Fibroblast of lung (primary cell): ENCODE results near the gene OLA1. TPM values are rescaled to one million over a fixed set of nuclear protein-coding genes. Genes with fewer than 3 reads are reported as not detected.
A peak's percentile ranks its signal among the peaks of the same experiment; 100 is the strongest.

Experiments
- DNase-seq, 2 donors: peaks; one replicate each; pipeline versions ENCODE4 v3.0.0 to v3.0.0-alpha.2; 2010; ENCODE audit warnings: low read depth in 2 of 2
- H2AFZ ChIP-seq: 2 replicates; pipeline ENCODE4 v1.5.1; 2012; ENCODE audit warnings: low read length, control low read depth, inconsistent platforms
- H3K27ac ChIP-seq: 2 replicates; pipeline ENCODE4 v1.5.1; 2011; ENCODE audit warnings: low read length, control low read depth; ENCODE audit not compliant: insufficient read depth
- H3K27me3 ChIP-seq: 2 replicates; pipeline ENCODE4 v1.5.1; 2011; ENCODE audit warnings: mild to moderate bottlenecking, low read length; ENCODE audit not compliant: control insufficient read depth, insufficient read depth
- H3K36me3 ChIP-seq: 2 replicates; pipeline ENCODE4 v1.5.1; 2011; ENCODE audit warnings: low read length; ENCODE audit not compliant: control insufficient read depth, insufficient read depth
- H3K4me1 ChIP-seq: 2 replicates; pipeline ENCODE4 v1.5.1; 2011; ENCODE audit warnings: low read length; ENCODE audit not compliant: control insufficient read depth, insufficient read depth; ENCODE audit errors: extremely low read depth
- H3K4me2 ChIP-seq: 2 replicates; pipeline ENCODE4 v1.5.1; 2011; ENCODE audit warnings: low read length, control low read depth; ENCODE audit not compliant: insufficient read depth; ENCODE audit errors: extremely low read depth
- H3K4me3 ChIP-seq, 4 experiments: fragments of 200-600 bp in 1 of 4; sonication (generic) in 1 of 4; replicated peaks in 1 of 4; 2 replicates each; pipeline ENCODE4 v1.5.1; 2011 to 2016; ENCODE audit warnings: low read length in 4 of 4, low read depth in 3 of 4, mild to moderate bottlenecking in 3 of 4, control low read depth in 2 of 4, inconsistent platforms in 1 of 4, mixed read lengths in 1 of 4; ENCODE audit not compliant: insufficient read depth in 1 of 4; ENCODE audit errors: control extremely low read depth in 1 of 4
- H3K79me2 ChIP-seq: 2 replicates; pipeline ENCODE4 v1.5.1; 2012; ENCODE audit warnings: mild to moderate bottlenecking, low read length, inconsistent platforms; ENCODE audit not compliant: control insufficient read depth, insufficient read depth
- H3K9ac ChIP-seq: 2 replicates; pipeline ENCODE4 v1.5.1; 2011; ENCODE audit warnings: mild to moderate bottlenecking, low read length, control low read depth; ENCODE audit not compliant: insufficient read depth
- H3K9me3 ChIP-seq: 2 replicates; pipeline ENCODE4 v1.5.1; 2012; ENCODE audit warnings: low read depth, low read length; ENCODE audit not compliant: control insufficient read depth, insufficient read depth
- H4K20me1 ChIP-seq: 2 replicates; pipeline ENCODE4 v1.5.1; 2011; ENCODE audit warnings: low read length; ENCODE audit not compliant: control insufficient read depth, insufficient read depth; ENCODE audit errors: extremely low read depth
- EZH2 ChIP-seq: IDR thresholded peaks from 2 replicates; pipeline ENCODE4 v1.5.1; 2012; ENCODE audit warnings: low read length, control low read depth, mild to moderate bottlenecking; ENCODE audit errors: missing control alignments
- polyA minus RNA-seq: library from RNA; depleted of rRNA, polyadenylated mRNA; stranded (reverse); fragments of >200 nt; gene quantifications from 2 replicates; pipeline ENCODE4 v1.2.3, GENCODE V29; 2011; ENCODE audit warnings: low replicate concordance
- polyA plus RNA-seq, 2 donors: library from polyadenylated mRNA; depleted of rRNA in 1 of 2; stranded (reverse) in 1 of 2; unstranded in 1 of 2; fragments of >200 nt; gene quantifications; 2 replicates each; pipeline ENCODE4 v1.2.1, GENCODE V29; 2011 to 2012; ENCODE audit warnings: missing spikeins in 1 of 2
- total RNA-seq: library from RNA; depleted of rRNA; stranded (reverse); fragments of >200 nt; gene quantifications from 2 replicates; pipeline ENCODE4 v1.2.1, GENCODE V29; 2014
- TF ChIP-seq, protein P1 (sequence below), 2 donors: IDR thresholded peaks in 1 of 2; conservative IDR thresholded peaks in 1 of 2; 1 replicate in 1 of 2; 2 replicates in 1 of 2; pipeline ENCODE4 v1.5.1; 2011 to 2012; ENCODE audit warnings: low read length in 2 of 2, control low read depth in 1 of 2, inconsistent platforms in 1 of 2, low read depth in 1 of 2, mild to moderate bottlenecking in 1 of 2

OLA1 gene
- total RNA-seq = 70.4 and 74.3 TPM in 2 replicates
- 91.4 and 122 TPM in 2 replicates for polyA plus RNA-seq
- polyA plus RNA-seq (2012) = 68.7 and 96.7 TPM in 2 replicates
- polyA minus RNA-seq = 4.7 and 8.7 TPM in 2 replicates

DNA sequence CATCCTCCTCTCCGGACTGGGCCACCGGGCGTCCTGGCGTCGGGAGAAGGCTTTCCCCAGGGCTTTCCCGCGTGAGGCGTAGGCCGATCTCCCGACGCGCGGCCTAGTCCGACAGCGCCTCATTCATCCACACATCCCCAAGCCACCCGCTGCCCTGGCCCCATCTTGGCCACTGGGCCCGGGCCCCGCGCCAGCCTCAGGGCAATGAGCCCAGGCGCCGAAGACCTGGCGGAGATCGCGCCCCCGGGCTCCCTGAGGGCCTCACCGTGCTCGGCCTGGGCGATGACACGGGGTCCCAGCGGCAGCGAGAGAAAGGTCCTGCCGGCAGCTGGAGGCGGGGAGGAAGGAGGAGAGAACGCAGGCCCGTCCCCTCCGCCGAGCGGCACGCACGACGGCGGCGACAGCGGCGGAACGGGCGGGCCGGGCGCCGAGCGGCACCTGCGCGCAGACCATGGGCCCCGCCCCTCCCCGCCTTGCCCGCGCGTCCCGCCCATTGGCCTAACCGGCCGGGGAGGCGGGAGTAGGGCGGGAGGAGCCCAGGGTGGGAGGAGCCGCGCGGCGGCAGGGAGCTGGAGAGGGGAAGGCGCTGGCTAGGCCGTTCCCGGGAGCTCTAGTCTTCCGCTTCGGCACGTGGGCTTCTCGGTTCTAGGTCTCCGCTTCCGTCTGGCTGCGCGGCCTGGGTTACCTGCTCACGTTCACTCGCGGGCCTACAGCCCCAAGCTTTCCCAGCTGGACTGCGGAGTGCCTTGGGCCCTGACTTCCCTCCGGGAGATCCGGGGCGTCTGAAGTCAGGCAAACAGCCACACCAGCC, at the start of gene OLA1:
OLA1 (minus strand) TSS at position 346 of the 811 bp plus-strand sequence. CDS start 1,717 bp downstream, outside the sequence.
- no peaks in the 10 kb centered on the region for H3K27me3 ChIP-seq
- DNase-seq = peak; percentile 91 to 92
- TF ChIP-seq EZH2 = no peak
- TF ChIP-seq, protein P1, sequence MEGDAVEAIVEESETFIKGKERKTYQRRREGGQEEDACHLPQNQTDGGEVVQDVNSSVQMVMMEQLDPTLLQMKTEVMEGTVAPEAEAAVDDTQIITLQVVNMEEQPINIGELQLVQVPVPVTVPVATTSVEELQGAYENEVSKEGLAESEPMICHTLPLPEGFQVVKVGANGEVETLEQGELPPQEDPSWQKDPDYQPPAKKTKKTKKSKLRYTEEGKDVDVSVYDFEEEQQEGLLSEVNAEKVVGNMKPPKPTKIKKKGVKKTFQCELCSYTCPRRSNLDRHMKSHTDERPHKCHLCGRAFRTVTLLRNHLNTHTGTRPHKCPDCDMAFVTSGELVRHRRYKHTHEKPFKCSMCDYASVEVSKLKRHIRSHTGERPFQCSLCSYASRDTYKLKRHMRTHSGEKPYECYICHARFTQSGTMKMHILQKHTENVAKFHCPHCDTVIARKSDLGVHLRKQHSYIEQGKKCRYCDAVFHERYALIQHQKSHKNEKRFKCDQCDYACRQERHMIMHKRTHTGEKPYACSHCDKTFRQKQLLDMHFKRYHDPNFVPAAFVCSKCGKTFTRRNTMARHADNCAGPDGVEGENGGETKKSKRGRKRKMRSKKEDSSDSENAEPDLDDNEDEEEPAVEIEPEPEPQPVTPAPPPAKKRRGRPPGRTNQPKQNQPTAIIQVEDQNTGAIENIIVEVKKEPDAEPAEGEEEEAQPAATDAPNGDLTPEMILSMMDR (conservative IDR thresholded peaks at IDR 0.05 in 1 of 2, IDR thresholded peaks at IDR 0.05 in 1 of 2; ENCODE audit: low read depth in 1 of 2, low read length in 2 of 2) = no peak
- peaks cover 4% of the 10 kb centered on the region for H3K4me1 ChIP-seq
- peak within 1 kb of the TSS; percentile 66 to 93 (median 81) for H3K4me3 ChIP-seq
- H3K4me2 ChIP-seq = peak within 1 kb of the TSS; percentile 94
- H3K9me3 ChIP-seq = no peaks in the 10 kb centered on the region
- peak within 1 kb of the TSS; percentile 98 for H2AFZ ChIP-seq
- H3K36me3 ChIP-seq = no peaks in the 10 kb centered on the region
- peak within 1 kb of the TSS; percentile 74 for H3K27ac ChIP-seq
- peaks cover 32% of the 10 kb centered on the region for H3K79me2 ChIP-seq
- no peaks in the 10 kb centered on the region for H4K20me1 ChIP-seq
- peak within 1 kb of the TSS; percentile 75 for H3K9ac ChIP-seq

DNA sequence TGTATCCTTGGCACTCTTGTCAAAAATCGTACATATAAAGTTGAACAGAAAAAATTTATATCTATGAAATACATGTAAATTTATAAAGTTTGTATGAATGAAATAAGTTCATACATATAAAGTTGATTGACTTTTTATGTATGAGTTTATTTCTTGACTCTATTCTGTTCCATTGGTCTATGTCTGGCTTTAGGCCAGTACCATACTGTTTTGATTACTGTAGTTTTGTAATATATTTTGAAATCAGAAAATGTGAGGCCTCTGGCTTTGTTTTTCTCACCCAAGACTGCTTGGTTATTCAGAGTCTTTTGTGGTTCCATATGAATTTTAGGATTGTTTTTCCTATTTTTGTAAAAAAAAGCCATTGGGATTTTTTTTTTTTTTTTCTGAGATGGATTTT, 44.6 kb upstream of the OLA1 start:
- H3K36me3 ChIP-seq = no peaks in the 10 kb centered on the region
- H3K4me3 ChIP-seq = no peak overlapping the region
- H2AFZ ChIP-seq = no peak overlapping the region
- no peak overlapping the region for H3K27ac ChIP-seq
- DNase-seq = no peak
- H3K4me2 ChIP-seq = no peak overlapping the region
- H3K9ac ChIP-seq = no peak overlapping the region
- no peaks in the 10 kb centered on the region for H3K27me3 ChIP-seq
- no peaks in the 10 kb centered on the region for H3K9me3 ChIP-seq
- H4K20me1 ChIP-seq = no peaks in the 10 kb centered on the region
- no peaks in the 10 kb centered on the region for H3K79me2 ChIP-seq
- H3K4me1 ChIP-seq = no peaks in the 10 kb centered on the region
- TF ChIP-seq, protein P1 (conservative IDR thresholded peaks at IDR 0.05 in 1 of 2, IDR thresholded peaks at IDR 0.05 in 1 of 2; ENCODE audit: low read depth in 1 of 2, low read length in 2 of 2) = no peak
- TF ChIP-seq EZH2 = no peak

DNA sequence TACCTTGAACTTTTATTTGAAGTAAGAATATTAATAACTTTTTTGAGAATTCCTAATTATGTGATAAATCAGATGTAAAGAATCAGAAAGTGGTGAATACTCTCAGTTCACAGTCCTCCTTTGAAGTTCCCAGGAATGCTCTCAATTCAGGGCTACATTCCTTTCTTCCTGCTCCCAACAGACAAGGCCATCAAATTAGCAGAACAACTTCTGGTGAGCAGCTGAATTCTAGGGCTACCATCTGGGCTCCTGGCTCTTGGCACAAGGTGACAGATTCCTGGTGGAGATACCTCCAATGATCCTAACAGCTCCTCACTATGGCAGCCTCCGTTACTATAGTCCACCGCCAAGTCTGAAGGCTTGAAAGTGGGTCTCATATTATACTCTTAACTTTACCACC, 37.8 kb upstream of the OLA1 start:
- no peak overlapping the region for H3K27ac ChIP-seq
- H3K4me3 ChIP-seq = no peak overlapping the region
- no peak for TF ChIP-seq EZH2
- TF ChIP-seq, protein P1 (conservative IDR thresholded peaks at IDR 0.05 in 1 of 2, IDR thresholded peaks at IDR 0.05 in 1 of 2; ENCODE audit: low read depth in 1 of 2, low read length in 2 of 2) = no peak
- H3K4me2 ChIP-seq = no peak overlapping the region
- no peak overlapping the region for H2AFZ ChIP-seq
- H3K36me3 ChIP-seq = no peaks in the 10 kb centered on the region
- H3K27me3 ChIP-seq = peaks cover 6% of the 10 kb centered on the region
- no peaks in the 10 kb centered on the region for H4K20me1 ChIP-seq
- H3K9ac ChIP-seq = no peak overlapping the region
- DNase-seq = no peak
- no peaks in the 10 kb centered on the region for H3K9me3 ChIP-seq
- no peaks in the 10 kb centered on the region for H3K4me1 ChIP-seq
- H3K79me2 ChIP-seq = no peaks in the 10 kb centered on the region
